Neural cell (in vitro differentiated cells): ENCODE results near the gene TNNT3. TPM values are rescaled to one million over a fixed set of nuclear protein-coding genes. Genes with fewer than 3 reads are reported as not detected.
"Not testable (repeated sequence)": the region's sequence is repeated elsewhere in the genome, so short reads cannot be mapped to it uniquely, and the experiment has no call there.

ENCODE experiments used
- H2AFZ ChIP-seq: fragments of 200-600, 300-800 bp; sonication (generic), shearing (Covaris generic); 2 replicates; pipeline ENCODE4 v1.6.0; 2014; ENCODE audit warnings: low read depth, mild to moderate bottlenecking, antibody characterized with exemption, low read length, moderate library complexity
- H3F3A ChIP-seq: fragments of 200-600 bp; shearing (Covaris generic); 2 replicates; pipeline ENCODE4 v1.6.1; 2016; ENCODE audit warnings: mild to moderate bottlenecking, moderate library complexity, mixed read lengths, antibody characterized with exemption, low read length; ENCODE audit not compliant: insufficient read depth, poor library complexity, severe bottlenecking
- H3K27ac ChIP-seq: fragments of 200-600, 300-800 bp; sonication (generic), shearing (Covaris generic); 2 replicates; pipeline ENCODE4 v1.5.1; 2014; ENCODE audit warnings: mild to moderate bottlenecking, low read length, moderate library complexity
- H3K27me3 ChIP-seq: fragments of 300-800, 200-600 bp; sonication (generic), shearing (Covaris generic); 2 replicates; pipeline ENCODE4 v1.6.0; 2014; ENCODE audit warnings: mild to moderate bottlenecking, low read depth, low read length, moderate library complexity; ENCODE audit not compliant: insufficient read depth
- H3K36me3 ChIP-seq: fragments of 300-800, 200-600 bp; sonication (generic), shearing (Covaris generic); 2 replicates; pipeline ENCODE4 v1.5.1; 2014; ENCODE audit warnings: mild to moderate bottlenecking, antibody characterized with exemption, low read length, moderate library complexity; ENCODE audit not compliant: insufficient read depth
- H3K4me2 ChIP-seq: fragments of 300-800, 200-600 bp; sonication (generic), shearing (Covaris generic); 2 replicates; pipeline ENCODE4 v1.6.0; 2014; ENCODE audit warnings: mild to moderate bottlenecking, low read length
- H3K4me3 ChIP-seq: fragments of 300-800, 200-600 bp; sonication (generic), shearing (Covaris generic); 2 replicates; pipeline ENCODE4 v1.5.1; 2014; ENCODE audit warnings: mild to moderate bottlenecking, low read length, moderate library complexity
- H3K79me2 ChIP-seq: fragments of 200-600 bp; shearing (Covaris generic); replicated peaks from 2 replicates; pipeline ENCODE4 v1.6.0; 2014; ENCODE audit warnings: mild to moderate bottlenecking, low read length, moderate library complexity; ENCODE audit not compliant: insufficient read depth
- H3K9ac ChIP-seq: fragments of 300-800, 200-600 bp; sonication (generic), shearing (Covaris generic); 2 replicates; pipeline ENCODE4 v1.6.1; 2016; ENCODE audit warnings: mild to moderate bottlenecking, low read length, mixed read lengths
- H3K9me2 ChIP-seq: fragments of 200-600 bp; shearing (Covaris generic); 2 replicates; pipeline ENCODE4 v1.6.1; 2016; ENCODE audit warnings: mild to moderate bottlenecking, low read length, mixed read lengths; ENCODE audit not compliant: insufficient read depth
- H3K9me3 ChIP-seq: fragments of 200-600, 300-800 bp; sonication (generic), shearing (Covaris generic); 2 replicates; pipeline ENCODE4 v1.6.1; 2016; ENCODE audit warnings: mild to moderate bottlenecking, mixed run types, low read length, moderate library complexity, mixed read lengths
- H4K20me1 ChIP-seq: fragments of 200-600 bp; shearing (Covaris generic); 2 replicates; pipeline ENCODE4 v1.6.1; 2016; ENCODE audit warnings: mild to moderate bottlenecking, mixed run types; ENCODE audit not compliant: insufficient read depth
- EP300 ChIP-seq: fragments of 450-650 bp; conservative IDR thresholded peaks from 2 replicates; pipeline ENCODE4 v1.6.1; 2014; ENCODE audit warnings: antibody characterized with exemption, mild to moderate bottlenecking, moderate library complexity; ENCODE audit not compliant: poor library complexity, severe bottlenecking
- EZH2 ChIP-seq: fragments of 200-600, 300-800 bp; shearing (Covaris generic), sonication (generic); IDR thresholded peaks from 2 replicates; pipeline ENCODE4 v1.6.1; 2014; ENCODE audit warnings: antibody characterized with exemption, low read length, borderline replicate concordance, mild to moderate bottlenecking; ENCODE audit not compliant: insufficient read depth, poor library complexity, severe bottlenecking
- MXI1 ChIP-seq: fragments of 450-650 bp; conservative IDR thresholded peaks from 2 replicates; pipeline ENCODE4 v1.6.1; 2014; ENCODE audit warnings: antibody characterized with exemption, mild to moderate bottlenecking; ENCODE audit not compliant: poor library complexity, severe bottlenecking
- POLR2AphosphoS5 ChIP-seq: IDR thresholded peaks from 2 replicates; pipeline ENCODE4 v1.6.1; 2012
- RAD21 ChIP-seq: fragments of 450-650 bp; conservative IDR thresholded peaks from 2 replicates; pipeline ENCODE4 v1.6.1; 2014; ENCODE audit warnings: antibody characterized with exemption, mild to moderate bottlenecking, moderate library complexity
- SMC3 ChIP-seq: fragments of 450-650 bp; conservative IDR thresholded peaks from 2 replicates; pipeline ENCODE4 v1.6.1; 2014; ENCODE audit warnings: antibody characterized with exemption, mild to moderate bottlenecking, moderate library complexity; ENCODE audit not compliant: poor library complexity
- TAF1 ChIP-seq: IDR thresholded peaks from 2 replicates; pipeline ENCODE4 v1.6.1; 2012; ENCODE audit warnings: low read depth
- polyA plus RNA-seq: library from polyadenylated mRNA; depleted of rRNA; stranded (reverse); fragments of >200 nt; gene quantifications from 2 replicates; pipeline ENCODE4 v1.2.3, GENCODE V29; 2014
- TF ChIP-seq, protein P1 (sequence below): IDR thresholded peaks from 2 replicates; pipeline ENCODE4 v1.6.1; 2012; ENCODE audit warnings: borderline replicate concordance
- TF ChIP-seq, protein P2 (sequence below): fragments of 450-650 bp; IDR thresholded peaks from 2 replicates; pipeline ENCODE4 v1.5.1; 2014; ENCODE audit warnings: antibody characterized with exemption, mild to moderate bottlenecking, moderate library complexity; ENCODE audit not compliant: poor library complexity, severe bottlenecking

The TNNT3 gene
- polyA plus RNA-seq, 1 donor from 2014 or later = not detected

DNA sequence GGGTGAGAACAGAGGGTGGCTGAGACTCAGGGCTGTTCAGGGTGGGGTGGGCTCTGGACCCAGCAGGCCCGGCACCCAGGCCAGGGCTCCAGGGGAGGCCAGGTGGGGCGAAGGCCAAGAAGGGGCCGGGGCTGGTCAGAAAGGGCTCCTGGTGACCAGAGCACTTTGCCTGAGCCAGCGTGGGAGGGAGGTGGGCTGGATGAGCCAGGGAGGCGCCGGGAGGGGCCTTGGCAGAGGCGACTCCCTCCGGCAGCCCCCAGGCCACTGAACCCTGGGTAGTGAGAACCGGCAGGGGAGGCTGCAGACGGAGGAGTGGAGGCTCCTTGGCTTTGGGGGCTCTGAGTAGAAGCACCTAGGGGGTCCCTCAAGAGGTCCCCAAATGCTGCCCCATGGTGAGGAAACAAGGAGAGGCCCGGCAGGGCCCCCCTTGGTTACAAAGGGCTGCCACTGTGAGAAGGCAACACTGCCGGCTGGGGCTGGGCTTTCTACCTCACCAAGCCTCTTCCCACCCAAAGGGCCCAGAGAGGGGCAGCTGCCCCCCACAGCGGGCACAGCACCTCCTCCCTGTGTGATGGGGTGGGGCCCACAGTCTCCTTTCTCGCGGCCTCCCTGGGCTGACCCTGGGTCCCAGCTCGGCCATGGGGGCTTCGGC, 44.9 kb upstream of the TNNT3 start:
- H3K9ac ChIP-seq, H3K79me2 ChIP-seq, H3K9me3 ChIP-seq, H3K4me2 ChIP-seq, H3K27ac ChIP-seq, H3K9me2 ChIP-seq, H2AFZ ChIP-seq, H3F3A ChIP-seq, H4K20me1 ChIP-seq, H3K4me3 ChIP-seq, H3K27me3 ChIP-seq, H3K36me3 ChIP-seq: not testable (repeated sequence)

DNA sequence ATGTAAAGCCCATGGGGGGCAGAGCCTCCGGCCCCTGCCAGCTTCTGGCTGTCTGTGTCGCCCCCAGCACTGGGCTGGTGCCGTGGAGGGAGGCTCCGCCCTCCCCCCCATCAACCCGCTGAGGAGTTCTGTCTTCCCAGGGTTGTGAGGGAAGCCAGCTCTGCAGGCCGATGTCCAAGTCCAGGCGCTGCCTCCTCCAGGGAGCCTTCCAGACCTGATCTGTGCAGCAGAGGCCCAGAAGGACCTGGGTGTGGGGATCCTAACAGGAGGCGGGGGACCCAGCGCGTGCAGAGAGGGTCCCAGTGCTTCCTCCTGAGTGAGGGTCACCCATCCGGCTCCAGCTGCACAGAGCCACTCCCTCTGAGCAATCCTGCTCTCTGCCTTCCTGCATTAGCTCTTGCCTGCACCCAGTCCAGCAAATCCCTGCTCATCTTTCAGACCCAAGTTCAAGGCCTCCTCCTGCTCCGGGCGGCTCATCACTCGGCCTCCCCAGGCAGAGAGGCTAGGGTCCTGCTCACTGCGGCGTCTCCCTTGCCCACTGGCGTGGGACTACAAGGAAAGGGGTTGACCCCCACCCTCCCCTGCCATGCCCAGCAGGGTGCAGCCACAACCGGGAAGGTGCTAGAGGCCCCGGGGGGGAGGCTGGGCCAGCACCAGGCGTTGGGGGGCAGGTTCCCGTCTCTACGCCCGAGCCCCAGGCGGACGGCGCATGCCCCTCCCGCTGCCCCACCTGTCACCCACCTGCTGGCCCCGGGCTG, 44.2 kb upstream of the TNNT3 start:
- TF ChIP-seq MXI1 (no peak), SMC3 (no peak), TAF1 (no peak), EZH2 (no peak), RAD21 (no peak), POLR2AphosphoS5 (no peak), EP300 (no peak)
- TF ChIP-seq, protein P1, sequence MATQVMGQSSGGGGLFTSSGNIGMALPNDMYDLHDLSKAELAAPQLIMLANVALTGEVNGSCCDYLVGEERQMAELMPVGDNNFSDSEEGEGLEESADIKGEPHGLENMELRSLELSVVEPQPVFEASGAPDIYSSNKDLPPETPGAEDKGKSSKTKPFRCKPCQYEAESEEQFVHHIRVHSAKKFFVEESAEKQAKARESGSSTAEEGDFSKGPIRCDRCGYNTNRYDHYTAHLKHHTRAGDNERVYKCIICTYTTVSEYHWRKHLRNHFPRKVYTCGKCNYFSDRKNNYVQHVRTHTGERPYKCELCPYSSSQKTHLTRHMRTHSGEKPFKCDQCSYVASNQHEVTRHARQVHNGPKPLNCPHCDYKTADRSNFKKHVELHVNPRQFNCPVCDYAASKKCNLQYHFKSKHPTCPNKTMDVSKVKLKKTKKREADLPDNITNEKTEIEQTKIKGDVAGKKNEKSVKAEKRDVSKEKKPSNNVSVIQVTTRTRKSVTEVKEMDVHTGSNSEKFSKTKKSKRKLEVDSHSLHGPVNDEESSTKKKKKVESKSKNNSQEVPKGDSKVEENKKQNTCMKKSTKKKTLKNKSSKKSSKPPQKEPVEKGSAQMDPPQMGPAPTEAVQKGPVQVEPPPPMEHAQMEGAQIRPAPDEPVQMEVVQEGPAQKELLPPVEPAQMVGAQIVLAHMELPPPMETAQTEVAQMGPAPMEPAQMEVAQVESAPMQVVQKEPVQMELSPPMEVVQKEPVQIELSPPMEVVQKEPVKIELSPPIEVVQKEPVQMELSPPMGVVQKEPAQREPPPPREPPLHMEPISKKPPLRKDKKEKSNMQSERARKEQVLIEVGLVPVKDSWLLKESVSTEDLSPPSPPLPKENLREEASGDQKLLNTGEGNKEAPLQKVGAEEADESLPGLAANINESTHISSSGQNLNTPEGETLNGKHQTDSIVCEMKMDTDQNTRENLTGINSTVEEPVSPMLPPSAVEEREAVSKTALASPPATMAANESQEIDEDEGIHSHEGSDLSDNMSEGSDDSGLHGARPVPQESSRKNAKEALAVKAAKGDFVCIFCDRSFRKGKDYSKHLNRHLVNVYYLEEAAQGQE = no peak
- TF ChIP-seq, protein P2, sequence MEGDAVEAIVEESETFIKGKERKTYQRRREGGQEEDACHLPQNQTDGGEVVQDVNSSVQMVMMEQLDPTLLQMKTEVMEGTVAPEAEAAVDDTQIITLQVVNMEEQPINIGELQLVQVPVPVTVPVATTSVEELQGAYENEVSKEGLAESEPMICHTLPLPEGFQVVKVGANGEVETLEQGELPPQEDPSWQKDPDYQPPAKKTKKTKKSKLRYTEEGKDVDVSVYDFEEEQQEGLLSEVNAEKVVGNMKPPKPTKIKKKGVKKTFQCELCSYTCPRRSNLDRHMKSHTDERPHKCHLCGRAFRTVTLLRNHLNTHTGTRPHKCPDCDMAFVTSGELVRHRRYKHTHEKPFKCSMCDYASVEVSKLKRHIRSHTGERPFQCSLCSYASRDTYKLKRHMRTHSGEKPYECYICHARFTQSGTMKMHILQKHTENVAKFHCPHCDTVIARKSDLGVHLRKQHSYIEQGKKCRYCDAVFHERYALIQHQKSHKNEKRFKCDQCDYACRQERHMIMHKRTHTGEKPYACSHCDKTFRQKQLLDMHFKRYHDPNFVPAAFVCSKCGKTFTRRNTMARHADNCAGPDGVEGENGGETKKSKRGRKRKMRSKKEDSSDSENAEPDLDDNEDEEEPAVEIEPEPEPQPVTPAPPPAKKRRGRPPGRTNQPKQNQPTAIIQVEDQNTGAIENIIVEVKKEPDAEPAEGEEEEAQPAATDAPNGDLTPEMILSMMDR = no peak
- H3K36me3 ChIP-seq = no peaks in the 10 kb centered on the region

DNA sequence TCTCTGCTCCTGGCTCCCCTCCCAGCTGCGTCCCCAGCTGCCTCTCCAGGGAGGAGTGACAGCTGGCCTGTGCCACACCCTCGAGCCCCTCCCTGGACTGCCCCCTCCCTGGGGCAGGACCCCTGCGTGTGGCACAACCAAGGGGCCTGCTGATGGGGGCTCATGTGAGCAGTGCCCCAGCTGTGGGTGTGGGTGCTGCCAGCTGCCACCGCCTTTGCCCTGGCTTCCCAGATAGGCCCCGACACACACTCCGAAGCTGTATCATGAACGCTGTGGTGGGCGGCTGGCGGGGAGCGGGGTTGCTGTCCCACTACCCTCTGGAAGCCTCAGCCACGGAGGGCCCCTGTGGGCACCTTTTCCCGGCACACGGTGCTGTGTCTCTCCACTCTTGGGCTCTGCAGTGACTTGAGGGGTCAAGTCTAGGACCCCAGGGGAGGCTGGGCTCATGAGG, 43.6 kb upstream of the TNNT3 start:
- H3K4me3 ChIP-seq, H3K4me2 ChIP-seq, H4K20me1 ChIP-seq, H3K9me2 ChIP-seq, H3K27me3 ChIP-seq, H3K9ac ChIP-seq, H3K27ac ChIP-seq, H2AFZ ChIP-seq, H3K9me3 ChIP-seq, H3F3A ChIP-seq, H3K79me2 ChIP-seq, H3K36me3 ChIP-seq: not testable (repeated sequence)

More for the DNA sequence above, 44.2 kb upstream of the TNNT3 start:
- no peaks in the 10 kb centered on the region for H3K27me3 ChIP-seq
- H4K20me1 ChIP-seq = no peaks in the 10 kb centered on the region
- no peaks in the 10 kb centered on the region for H3F3A ChIP-seq
- H3K79me2 ChIP-seq = no peaks in the 10 kb centered on the region
- no peak overlapping the region for H3K4me2 ChIP-seq
- no peaks in the 10 kb centered on the region for H3K9me3 ChIP-seq
- no peak overlapping the region for H2AFZ ChIP-seq
- no peak overlapping the region for H3K9ac ChIP-seq
- no peaks in the 10 kb centered on the region for H3K9me2 ChIP-seq
- no peak overlapping the region for H3K4me3 ChIP-seq
- H3K27ac ChIP-seq = no peak overlapping the region
